HEK293 (cell line): ENCODE measurements around the gene OR6N1.

Source experiments
- CTCF ChIA-PET: fragments of 350-600 bp; formaldehyde crosslinking; extraction: SDS; loops from one replicate; lab custom pipeline; 2021; ENCODE audit warnings: antibody characterized with exemption; lab: Yijun Ruan, JAX
- POLR2A ChIA-PET: fragments of 300-600 bp; formaldehyde crosslinking; extraction: SDS; loops from one replicate; lab custom pipeline; 2020; ENCODE audit warnings: antibody characterized with exemption, inconsistent platforms; lab: Yijun Ruan, JAX
- H3K27ac ChIP-seq: fragments of 200-500 bp; sonication (Bioruptor generic); 2 replicates; pipeline ENCODE4 v1.5.1; 2014; ENCODE audit warnings: low read depth, low read length, control low read depth, inconsistent platforms; ENCODE audit errors: extremely low read depth
- H3K36me3 ChIP-seq, 2 experiments: fragments of 200-500 bp in 1 of 2; sonication (Bioruptor generic) in 1 of 2; 1 replicate in 1 of 2; 2 replicates in 1 of 2; pipeline ENCODE4 v1.5.1; 2014 to 2017; ENCODE audit warnings: inconsistent platforms in 2 of 2, low read length in 2 of 2; ENCODE audit not compliant: control insufficient read depth in 2 of 2, insufficient read depth in 1 of 2
- H3K4me1 ChIP-seq: fragments of 200-500 bp; sonication (Bioruptor generic); 2 replicates; pipeline ENCODE4 v1.5.1; 2014; ENCODE audit warnings: mild to moderate bottlenecking, low read length, inconsistent platforms; ENCODE audit not compliant: control insufficient read depth, insufficient read depth
- H3K4me3 ChIP-seq: 2 replicates; pipeline ENCODE4 v1.5.1; 2011; ENCODE audit warnings: low read depth, mild to moderate bottlenecking, control low read depth, low read length, moderate library complexity
- H3K9me3 ChIP-seq: fragments of 200-500 bp; sonication (Bioruptor generic); 2 replicates; pipeline ENCODE4 v1.5.1; 2014; ENCODE audit warnings: low read depth, low read length, inconsistent platforms; ENCODE audit not compliant: control insufficient read depth, insufficient read depth
- KLF10 ChIP-seq: fragments of 450-650 bp; IDR thresholded peaks from 2 replicates; pipeline ENCODE4 v1.5.1; 2018; ENCODE audit warnings: missing biosample characterization, mild to moderate bottlenecking, missing genetic modification characterization
- SP2 ChIP-seq: fragments of 450-650 bp; formaldehyde crosslinking; IDR thresholded peaks from 2 replicates; pipeline ENCODE4 v1.5.1; 2016; ENCODE audit warnings: missing biosample characterization, missing genetic modification characterization
- ZBTB17 ChIP-seq: fragments of 450-650 bp; formaldehyde crosslinking; IDR thresholded peaks from 2 replicates; pipeline ENCODE4 v1.5.1; 2016; ENCODE audit warnings: missing biosample characterization, missing genetic modification characterization
- ZBTB20 ChIP-seq: fragments of 450-650 bp; formaldehyde crosslinking; IDR thresholded peaks from 2 replicates; pipeline ENCODE4 v1.5.1; 2016; ENCODE audit warnings: missing biosample characterization, missing genetic modification characterization
- ZFP37 ChIP-seq: fragments of 450-650 bp; formaldehyde crosslinking; IDR thresholded peaks from 2 replicates; pipeline ENCODE4 v1.5.1; 2016; ENCODE audit warnings: missing biosample characterization, missing genetic modification characterization
- ZFP69B ChIP-seq: fragments of 450-650 bp; formaldehyde crosslinking; IDR thresholded peaks from 2 replicates; pipeline ENCODE4 v1.5.1; 2016; ENCODE audit warnings: missing biosample characterization, missing genetic modification characterization
- ZNF112 ChIP-seq: fragments of 450-650 bp; formaldehyde crosslinking; IDR thresholded peaks from 2 replicates; pipeline ENCODE4 v1.5.0; 2017; ENCODE audit warnings: missing biosample characterization, missing genetic modification characterization
- ZNF121 ChIP-seq: fragments of 450-650 bp; formaldehyde crosslinking; IDR thresholded peaks from 2 replicates; pipeline ENCODE4 v1.5.1; 2016; ENCODE audit warnings: missing biosample characterization, missing genetic modification characterization
- ZNF146 ChIP-seq: fragments of 450-650 bp; formaldehyde crosslinking; IDR thresholded peaks from 2 replicates; pipeline ENCODE4 v1.5.1; 2016; ENCODE audit warnings: missing biosample characterization, missing genetic modification characterization
- ZNF175 ChIP-seq: fragments of 450-650 bp; formaldehyde crosslinking; IDR thresholded peaks from 2 replicates; pipeline ENCODE4 v1.5.1; 2016; ENCODE audit warnings: missing biosample characterization, missing genetic modification characterization
- ZNF221 ChIP-seq: fragments of 450-650 bp; formaldehyde crosslinking; IDR thresholded peaks from 2 replicates; pipeline ENCODE4 v1.5.1; 2017; ENCODE audit warnings: missing biosample characterization, missing genetic modification characterization, borderline replicate concordance
- ZNF23 ChIP-seq: fragments of 450-650 bp; formaldehyde crosslinking; IDR thresholded peaks from 2 replicates; pipeline ENCODE4 v1.5.1; 2016; ENCODE audit warnings: missing biosample characterization, missing genetic modification characterization, borderline replicate concordance
- ZNF366 ChIP-seq: fragments of 450-650 bp; formaldehyde crosslinking; conservative IDR thresholded peaks from 2 replicates; pipeline ENCODE4 v1.5.1; 2016; ENCODE audit warnings: missing biosample characterization, missing genetic modification characterization
- ZNF391 ChIP-seq: fragments of 450-650 bp; formaldehyde crosslinking; IDR thresholded peaks from 2 replicates; pipeline ENCODE4 v1.5.1; 2016; ENCODE audit warnings: low read depth, missing biosample characterization, missing genetic modification characterization, borderline replicate concordance
- ZNF404 ChIP-seq: fragments of 450-650 bp; formaldehyde crosslinking; IDR thresholded peaks from 2 replicates; pipeline ENCODE4 v1.5.1; 2017; ENCODE audit warnings: missing biosample characterization, missing genetic modification characterization
- ZNF433 ChIP-seq: fragments of 450-650 bp; formaldehyde crosslinking; IDR thresholded peaks from 2 replicates; pipeline ENCODE4 v1.5.1; 2016; ENCODE audit warnings: missing biosample characterization, missing genetic modification characterization, low read depth
- ZNF48 ChIP-seq: fragments of 450-650 bp; formaldehyde crosslinking; IDR thresholded peaks from 2 replicates; pipeline ENCODE4 v1.5.1; 2016; ENCODE audit warnings: missing biosample characterization, missing genetic modification characterization
- ZNF560 ChIP-seq: fragments of 450-650 bp; formaldehyde crosslinking; IDR thresholded peaks from 2 replicates; pipeline ENCODE4 v1.5.1; 2017; ENCODE audit warnings: missing biosample characterization, missing genetic modification characterization, borderline replicate concordance
- ZNF610 ChIP-seq: fragments of 450-650 bp; formaldehyde crosslinking; IDR thresholded peaks from 2 replicates; pipeline ENCODE4 v1.5.1; 2016; ENCODE audit warnings: missing biosample characterization, missing genetic modification characterization, borderline replicate concordance
- ZNF626 ChIP-seq: fragments of 450-650 bp; sonication (Bioruptor Pico); formaldehyde crosslinking; IDR thresholded peaks from 2 replicates; pipeline ENCODE4 v1.5.1; 2018; ENCODE audit warnings: missing biosample characterization, missing genetic modification characterization, inconsistent platforms
- ZNF629 ChIP-seq: fragments of 450-650 bp; formaldehyde crosslinking; IDR thresholded peaks from 2 replicates; pipeline ENCODE4 v1.5.1; 2017; ENCODE audit warnings: missing biosample characterization, missing genetic modification characterization
- ZNF670 ChIP-seq: fragments of 450-650 bp; formaldehyde crosslinking; IDR thresholded peaks from 2 replicates; pipeline ENCODE4 v1.5.1; 2016; ENCODE audit warnings: missing biosample characterization, missing genetic modification characterization, low read depth
- ZNF701 ChIP-seq: fragments of 450-650 bp; formaldehyde crosslinking; IDR thresholded peaks from 2 replicates; pipeline ENCODE4 v1.5.1; 2016; ENCODE audit warnings: missing biosample characterization, missing genetic modification characterization
- ZSCAN16 ChIP-seq: fragments of 450-650 bp; formaldehyde crosslinking; IDR thresholded peaks from 2 replicates; pipeline ENCODE4 v1.5.1; 2016; ENCODE audit warnings: missing biosample characterization, missing genetic modification characterization
- ZSCAN23 ChIP-seq: fragments of 450-650 bp; formaldehyde crosslinking; IDR thresholded peaks from 2 replicates; pipeline ENCODE4 v1.5.1; 2016; ENCODE audit warnings: missing biosample characterization, missing genetic modification characterization
- TF ChIP-seq, protein P1 (sequence below): fragments of 450-650 bp; formaldehyde crosslinking; IDR thresholded peaks from 2 replicates; pipeline ENCODE4 v1.5.1; 2016; ENCODE audit warnings: missing biosample characterization, missing genetic modification characterization, borderline replicate concordance
- TF ChIP-seq, protein P2 (sequence below): IDR thresholded peaks from 2 replicates; pipeline ENCODE4 v1.6.1; 2011; ENCODE audit warnings: mild to moderate bottlenecking, low read depth, low read length, borderline replicate concordance

The OR6N1 gene

DNA sequence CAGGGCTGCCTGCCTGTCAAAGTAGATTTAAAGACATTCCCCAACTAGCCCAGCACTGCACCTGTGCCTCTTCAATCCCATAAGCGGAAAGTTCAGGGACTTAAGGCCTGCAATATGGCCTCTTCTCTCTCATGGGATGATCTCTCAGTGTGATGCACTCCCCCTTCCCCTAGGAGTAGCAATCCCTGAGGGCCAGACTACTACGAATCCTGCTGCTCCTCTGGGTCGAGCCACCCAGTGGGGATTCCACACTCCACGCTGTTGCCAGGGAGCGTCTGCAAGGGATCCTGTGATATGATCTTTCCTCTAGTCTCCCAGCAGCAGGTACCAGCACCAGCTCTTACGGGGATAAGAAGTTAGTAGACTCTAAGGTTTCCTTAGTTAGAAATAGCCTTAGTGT lies 22.3 kb upstream of the OR6N1 start:
- CTCF ChIA-PET: interaction anchor here (0.5 to 0.6 kb wide), 2 partner anchors 23 to 39 kb away, joined by 3 to 4 read pairs; no protein-coding TSS in a partner anchor
- H3K4me1 ChIP-seq: no peaks in the 10 kb centered on the region
- TF ChIP-seq ZNF610 (no peak), ZNF670 (tag by site-specific recombination) (no peak), ZNF560 (no peak), ZNF701 (tag by site-specific recombination) (no peak)
- TF ChIP-seq, protein P1, sequence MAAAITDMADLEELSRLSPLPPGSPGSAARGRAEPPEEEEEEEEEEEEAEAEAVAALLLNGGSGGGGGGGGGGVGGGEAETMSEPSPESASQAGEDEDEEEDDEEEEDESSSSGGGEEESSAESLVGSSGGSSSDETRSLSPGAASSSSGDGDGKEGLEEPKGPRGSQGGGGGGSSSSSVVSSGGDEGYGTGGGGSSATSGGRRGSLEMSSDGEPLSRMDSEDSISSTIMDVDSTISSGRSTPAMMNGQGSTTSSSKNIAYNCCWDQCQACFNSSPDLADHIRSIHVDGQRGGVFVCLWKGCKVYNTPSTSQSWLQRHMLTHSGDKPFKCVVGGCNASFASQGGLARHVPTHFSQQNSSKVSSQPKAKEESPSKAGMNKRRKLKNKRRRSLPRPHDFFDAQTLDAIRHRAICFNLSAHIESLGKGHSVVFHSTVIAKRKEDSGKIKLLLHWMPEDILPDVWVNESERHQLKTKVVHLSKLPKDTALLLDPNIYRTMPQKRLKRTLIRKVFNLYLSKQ (tag by site-specific recombination): no peak
- TF ChIP-seq, all 188 proteins: peak for 0
- no peak overlapping the region for H3K27ac ChIP-seq
- no peaks in the 10 kb centered on the region for H3K36me3 ChIP-seq
- no peak overlapping the region for H3K4me3 ChIP-seq
- H3K9me3 ChIP-seq: no peaks in the 10 kb centered on the region
- POLR2A ChIA-PET: no interaction called here

DNA sequence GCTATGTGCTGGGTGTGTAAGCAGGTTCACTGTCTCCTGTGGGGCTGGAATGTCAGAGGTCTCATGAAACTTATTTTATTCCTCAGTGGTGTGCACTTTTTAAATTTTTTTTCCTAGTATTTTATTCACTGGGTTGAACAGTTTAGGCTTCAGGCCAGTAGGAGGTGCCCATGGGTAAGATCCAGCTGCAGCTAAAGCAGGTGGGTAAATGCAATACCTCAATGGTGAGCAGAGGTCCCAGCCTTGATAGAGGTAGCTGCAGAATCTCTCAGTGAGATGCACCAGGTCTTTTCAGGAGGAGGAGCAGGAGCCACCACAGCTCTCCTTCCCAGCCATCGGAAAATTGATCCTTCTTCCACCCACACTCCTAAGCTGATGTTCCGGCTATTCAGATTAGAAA lies 21.6 kb upstream of the OR6N1 start:
- Histone ChIP-seq H3K4me3 (no peak overlapping the region), H3K4me1 (no peaks in the 10 kb centered on the region), H3K27ac (no peak overlapping the region), H3K36me3 (no peaks in the 10 kb centered on the region), H3K9me3 (no peaks in the 10 kb centered on the region)
- TF ChIP-seq ZNF433 (tag by site-specific recombination) (no peak), ZNF175 (tag by site-specific recombination) (no peak), ZFP69B (tag by site-specific recombination) (no peak), ZFP37 (no peak), ZNF404 (no peak), ZNF146 (no peak), ZSCAN16 (no peak), ZBTB17 (tag by site-specific recombination) (no peak), ZNF366 (tag by site-specific recombination) (no peak), ZNF121 (tag by site-specific recombination) (no peak), ZNF626 (tag by site-specific recombination) (no peak), ZNF221 (tag by site-specific recombination) (no peak)
- CTCF ChIA-PET: interaction anchor here (0.5 kb wide), 1 partner anchor 38 kb away, joined by 3 read pairs; no protein-coding TSS in a partner anchor
- POLR2A ChIA-PET: interaction anchor here (0.6 kb wide), 1 partner anchor 530 kb away, joined by 3 read pairs; no protein-coding TSS in a partner anchor

DNA sequence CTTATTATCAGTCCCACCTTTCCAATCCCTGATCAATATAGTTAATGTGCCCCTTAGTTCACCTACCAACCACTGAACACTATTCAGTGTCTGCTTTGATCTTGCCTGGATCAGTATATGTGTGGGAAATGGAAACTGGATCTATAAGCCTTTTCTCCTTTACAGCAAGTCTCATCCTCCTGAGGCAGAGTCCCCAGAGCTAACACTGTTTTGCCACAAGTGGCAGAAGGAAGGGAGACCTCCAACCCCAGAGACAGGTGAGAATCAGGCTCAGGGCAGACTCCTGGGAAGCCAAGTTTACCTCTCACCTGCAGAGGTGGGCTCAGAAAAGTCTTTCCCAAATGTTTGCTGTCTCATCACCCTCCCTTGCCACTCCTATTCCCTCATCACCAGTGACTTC lies 9.1 kb upstream of the OR6N1 start, which contains the start of gene OR6N2:
OR6N2 (minus strand) TSS at position 101 of the 400 bp plus-strand sequence. CDS start 3,569 bp downstream, outside the sequence.
- ChIA-PET CTCF (no interaction called here), POLR2A (no interaction called here)
- Histone ChIP-seq H3K27ac (no peak within 1 kb of the TSS), H3K9me3 (no peaks in the 10 kb centered on the region), H3K36me3 (no peaks in the 10 kb centered on the region), H3K4me3 (no peak within 1 kb of the TSS), H3K4me1 (no peaks in the 10 kb centered on the region)
- TF ChIP-seq SP2 (tag by site-specific recombination): no peak
- no peak for TF ChIP-seq ZNF48 (tag by site-specific recombination)
- TF ChIP-seq ZNF112 (tag by site-specific recombination): no peak
- TF ChIP-seq ZNF23 (tag by site-specific recombination): no peak
- TF ChIP-seq ZNF629 (tag by site-specific recombination): no peak
- TF ChIP-seq ZSCAN23 (tag by site-specific recombination): no peak
- TF ChIP-seq, protein P2, sequence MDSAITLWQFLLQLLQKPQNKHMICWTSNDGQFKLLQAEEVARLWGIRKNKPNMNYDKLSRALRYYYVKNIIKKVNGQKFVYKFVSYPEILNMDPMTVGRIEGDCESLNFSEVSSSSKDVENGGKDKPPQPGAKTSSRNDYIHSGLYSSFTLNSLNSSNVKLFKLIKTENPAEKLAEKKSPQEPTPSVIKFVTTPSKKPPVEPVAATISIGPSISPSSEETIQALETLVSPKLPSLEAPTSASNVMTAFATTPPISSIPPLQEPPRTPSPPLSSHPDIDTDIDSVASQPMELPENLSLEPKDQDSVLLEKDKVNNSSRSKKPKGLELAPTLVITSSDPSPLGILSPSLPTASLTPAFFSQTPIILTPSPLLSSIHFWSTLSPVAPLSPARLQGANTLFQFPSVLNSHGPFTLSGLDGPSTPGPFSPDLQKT: no peak
- TF ChIP-seq ZNF146: no peak
- no peak for TF ChIP-seq KLF10 (tag by site-specific recombination)
- TF ChIP-seq ZNF391 (tag by site-specific recombination): no peak
- TF ChIP-seq ZBTB20: no peak
